Glomerular endothelial cell (primary cell): ENCODE results near the gene TSFM. TPM values are rescaled to one million over a fixed set of nuclear protein-coding genes. Genes with fewer than 3 reads are reported as not detected.

ENCODE experiments used
- DNase-seq: peaks from one replicate; pipeline ENCODE4 v3.0.0-alpha.2; 2011; ENCODE audit warnings: low read depth, low spot score; ENCODE audit errors: extremely low read depth
- total RNA-seq: library from RNA; depleted of rRNA; stranded (reverse); fragments of >200 nt; gene quantifications from 2 replicates; pipeline ENCODE4 v1.2.3, GENCODE V29; 2015

The TSFM gene
- total RNA-seq, 1 donor from 2014 or later, result 25.3 TPM

GRCh38 chr12:57846577-57847319 is 64.2 kb downstream of the TSFM start, which contains the start of gene CTDSP2:
CTDSP2 (minus strand) TSS chr12:57846729; CDS start chr12:57846435, 294 bp downstream.
- peak; percentile 81 for DNase-seq

Other genes with a start within 250 kb of the TSFM start
- 227 and 287 TPM in 2 replicates for gene DCTN2, start 235.6 kb upstream of the TSFM start, total RNA-seq
- gene KIF5A, start 232.7 kb upstream of the TSFM start, total RNA-seq, result 0.06 and 0.10 TPM in 2 replicates
- 7.3 and 9.9 TPM in 2 replicates for gene PIP4K2C, start 191.6 kb upstream of the TSFM start, total RNA-seq
- 4.2 and 4.8 TPM in 2 replicates for gene DTX3, start 178.0 kb upstream of the TSFM start, total RNA-seq
- 1.4 and 2.0 TPM in 2 replicates for gene ARHGEF25, start 171.4 kb upstream of the TSFM start, total RNA-seq
- gene B4GALNT1, start 149.6 kb upstream of the TSFM start, total RNA-seq, result 1.1 and 2.9 TPM in 2 replicates
- gene OS9, start 88.7 kb upstream of the TSFM start, total RNA-seq, result 241 and 260 TPM in 2 replicates
- 0.47 TPM in 1 of 2 replicates, not detected in the other for gene AGAP2, start 44.0 kb upstream of the TSFM start, total RNA-seq
- gene TSPAN31, start 37.7 kb upstream of the TSFM start, total RNA-seq, result 38.0 and 57.3 TPM in 2 replicates
- 160 and 197 TPM in 2 replicates for gene CDK4, start 30.5 kb upstream of the TSFM start, total RNA-seq
- gene MARCHF9, start 27.7 kb upstream of the TSFM start, total RNA-seq, result 6.9 and 8.6 TPM in 2 replicates
- gene CYP27B1, start 15.7 kb upstream of the TSFM start, total RNA-seq, result 0.15 and 1.1 TPM in 2 replicates
- 11.3 and 18.1 TPM in 2 replicates for gene METTL1, start 10.7 kb upstream of the TSFM start, total RNA-seq
- gene EEF1AKMT3, start 10.2 kb upstream of the TSFM start, total RNA-seq, result 4.7 and 6.9 TPM in 2 replicates
- 0.39 and 0.99 TPM in 2 replicates for gene AVIL, start 35.9 kb downstream of the TSFM start, total RNA-seq
- 100 and 106 TPM in 2 replicates for gene CTDSP2, start 63.9 kb downstream of the TSFM start, total RNA-seq
- gene ATP23, start 158.8 kb downstream of the TSFM start, total RNA-seq, result 6.6 and 7.5 TPM in 2 replicates